MM.1S (cell line): ENCODE data around the gene CEMP1.
"Not testable (repeated sequence)": the region's sequence is repeated elsewhere in the genome, so short reads cannot be mapped to it uniquely, and the experiment has no call there.

ENCODE experiments used
- DNase-seq: peaks from one replicate; pipeline ENCODE4 v3.0.0-alpha.2; 2015
- H2AFZ ChIP-seq: fragments of 300-600 bp; sonication (generic); 2 replicates; pipeline ENCODE4 v1.6.0; 2016; ENCODE audit warnings: antibody characterized with exemption, low read length
- H3F3A ChIP-seq: fragments of 300-600 bp; sonication (generic); 2 replicates; pipeline ENCODE4 v1.6.1; 2016; ENCODE audit warnings: mild to moderate bottlenecking, antibody characterized with exemption, low read length, moderate library complexity, mixed read lengths; ENCODE audit not compliant: insufficient read depth
- H3K27ac ChIP-seq: fragments of 300-600 bp; sonication (generic); 2 replicates; pipeline ENCODE4 v1.5.1; 2016; ENCODE audit warnings: mild to moderate bottlenecking, low read length
- H3K27me3 ChIP-seq: fragments of 300-600 bp; sonication (generic); replicated peaks from 2 replicates; pipeline ENCODE4 v1.6.0; 2016; ENCODE audit warnings: low read length; ENCODE audit not compliant: insufficient read depth
- H3K36me3 ChIP-seq: fragments of 300-600 bp; sonication (generic); replicated peaks from 2 replicates; pipeline ENCODE4 v1.6.1; 2016; ENCODE audit warnings: mild to moderate bottlenecking, low read length, mixed read lengths; ENCODE audit not compliant: insufficient read depth
- H3K4me1 ChIP-seq: fragments of 300-600 bp; sonication (generic); 2 replicates; pipeline ENCODE4 v1.6.1; 2016; ENCODE audit warnings: low read length, mixed read lengths
- H3K4me2 ChIP-seq: fragments of 300-600 bp; sonication (generic); 2 replicates; pipeline ENCODE4 v1.6.0; 2016; ENCODE audit warnings: low read depth, low read length
- H3K4me3 ChIP-seq: fragments of 300-600 bp; sonication (generic); 2 replicates; pipeline ENCODE4 v1.5.1; 2016; ENCODE audit warnings: low read length, mixed read lengths
- H3K79me2 ChIP-seq: fragments of 300-600 bp; sonication (generic); 2 replicates; pipeline ENCODE4 v1.6.1; 2016; ENCODE audit warnings: mixed run types, low read length, mixed read lengths
- H3K9ac ChIP-seq: fragments of 300-600 bp; sonication (generic); 2 replicates; pipeline ENCODE4 v1.6.1; 2016; ENCODE audit warnings: low read length, mixed read lengths
- H3K9me2 ChIP-seq: fragments of 300-600 bp; sonication (generic); replicated peaks from 2 replicates; pipeline ENCODE4 v1.6.1; 2016; ENCODE audit warnings: mild to moderate bottlenecking, low read length, mixed read lengths; ENCODE audit not compliant: insufficient read depth
- H3K9me3 ChIP-seq: fragments of 300-600 bp; sonication (generic); replicated peaks from 2 replicates; pipeline ENCODE4 v1.6.1; 2016; ENCODE audit warnings: mild to moderate bottlenecking, low read length, mixed read lengths; ENCODE audit not compliant: insufficient read depth
- H4K20me1 ChIP-seq: fragments of 300-600 bp; sonication (generic); 2 replicates; pipeline ENCODE4 v1.6.1; 2016; ENCODE audit warnings: mild to moderate bottlenecking, low read length, moderate library complexity, mixed read lengths; ENCODE audit not compliant: insufficient read depth
- CTCF ChIP-seq: fragments of 300-600 bp; sonication (generic); IDR thresholded peaks from 2 replicates; pipeline ENCODE4 v1.5.1; 2016; ENCODE audit warnings: antibody characterized with exemption, low read length, mixed read lengths
- EZH2 ChIP-seq: fragments of 300-600 bp; sonication (generic); optimal IDR thresholded peaks from 2 replicates; pipeline ENCODE3; 2017; ENCODE audit warnings: low read depth, mild to moderate bottlenecking, antibody characterized with exemption, low read length, mixed read lengths
- EZH2phosphoT487 ChIP-seq: fragments of 300-600 bp; sonication (generic); IDR thresholded peaks from 2 replicates; pipeline ENCODE4 v1.6.1; 2018; ENCODE audit warnings: antibody characterized with exemption, low read length

CEMP1 gene, protein sequence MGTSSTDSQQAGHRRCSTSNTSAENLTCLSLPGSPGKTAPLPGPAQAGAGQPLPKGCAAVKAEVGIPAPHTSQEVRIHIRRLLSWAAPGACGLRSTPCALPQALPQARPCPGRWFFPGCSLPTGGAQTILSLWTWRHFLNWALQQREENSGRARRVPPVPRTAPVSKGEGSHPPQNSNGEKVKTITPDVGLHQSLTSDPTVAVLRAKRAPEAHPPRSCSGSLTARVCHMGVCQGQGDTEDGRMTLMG

DNA sequence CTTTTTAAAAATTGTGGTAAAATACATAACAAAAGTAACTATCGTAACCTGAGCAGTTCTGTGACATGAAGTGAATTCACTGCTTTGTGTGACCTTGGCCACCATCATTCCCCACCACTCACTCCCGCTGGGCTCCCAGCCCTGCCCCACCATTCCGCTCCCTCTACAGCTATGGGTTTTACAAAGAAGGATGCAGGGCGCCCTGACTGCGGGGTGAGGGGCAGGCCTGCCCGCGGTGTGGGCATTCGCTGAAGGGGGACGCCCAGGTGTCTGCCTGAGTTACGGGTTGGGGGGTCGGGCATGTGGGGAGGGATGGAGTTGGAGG is at the start of gene CEMP1:
TSS of gene CEMP1 (minus strand) at position 38 of the 325 bp plus-strand sequence. CDS start 335 bp downstream, outside the sequence.
- H3K79me2 ChIP-seq = peaks cover 7% of the 10 kb centered on the region
- H3K4me3 ChIP-seq = peak within 1 kb of the TSS; percentile 70
- H3K36me3 ChIP-seq = no peaks in the 10 kb centered on the region
- H3K9me2 ChIP-seq = no peaks in the 10 kb centered on the region
- H3K27me3 ChIP-seq = no peaks in the 10 kb centered on the region
- H3K9ac ChIP-seq = peak within 1 kb of the TSS; percentile 80
- peak within 1 kb of the TSS; percentile 79 for H3K4me2 ChIP-seq
- H4K20me1 ChIP-seq = no peaks in the 10 kb centered on the region
- peaks cover 20% of the 10 kb centered on the region for H3F3A ChIP-seq
- H3K4me1 ChIP-seq = peaks cover 9% of the 10 kb centered on the region
- peak within 1 kb of the TSS; percentile 81 for H2AFZ ChIP-seq
- H3K27ac ChIP-seq = peak within 1 kb of the TSS; percentile 84
- no peak for DNase-seq
- H3K9me3 ChIP-seq = no peaks in the 10 kb centered on the region
- TF ChIP-seq EZH2 (no peak), EZH2phosphoT487 (no peak), CTCF (no peak)

DNA sequence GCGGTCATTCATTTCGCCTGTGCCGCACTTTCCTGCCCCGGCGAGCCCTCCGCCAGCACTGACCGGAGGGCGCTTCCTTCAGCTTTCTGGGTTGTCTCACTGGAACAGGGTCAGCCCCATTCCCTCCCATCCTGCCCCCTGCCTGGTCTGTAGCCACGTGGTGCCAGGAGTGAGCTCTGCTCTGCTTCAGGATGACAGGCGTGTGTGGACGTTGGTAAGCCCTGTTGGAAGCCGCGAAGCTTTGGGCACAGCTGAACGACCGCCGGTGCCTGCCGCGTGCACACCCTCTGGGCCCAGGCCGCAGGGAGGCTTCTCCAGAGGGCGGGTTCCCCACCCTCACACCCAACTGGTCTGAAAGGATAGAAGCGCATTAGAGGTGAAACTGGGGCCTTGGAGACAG is 49.6 kb upstream of the CEMP1 start:
- not testable (repeated sequence) for H3K27me3 ChIP-seq, H3K9me2 ChIP-seq, H3K4me3 ChIP-seq, H3K9me3 ChIP-seq, DNase-seq, H3K4me1 ChIP-seq, H3K79me2 ChIP-seq, H2AFZ ChIP-seq, H3K27ac ChIP-seq, H3K9ac ChIP-seq, H3K4me2 ChIP-seq, H4K20me1 ChIP-seq, H3K36me3 ChIP-seq, H3F3A ChIP-seq

DNA sequence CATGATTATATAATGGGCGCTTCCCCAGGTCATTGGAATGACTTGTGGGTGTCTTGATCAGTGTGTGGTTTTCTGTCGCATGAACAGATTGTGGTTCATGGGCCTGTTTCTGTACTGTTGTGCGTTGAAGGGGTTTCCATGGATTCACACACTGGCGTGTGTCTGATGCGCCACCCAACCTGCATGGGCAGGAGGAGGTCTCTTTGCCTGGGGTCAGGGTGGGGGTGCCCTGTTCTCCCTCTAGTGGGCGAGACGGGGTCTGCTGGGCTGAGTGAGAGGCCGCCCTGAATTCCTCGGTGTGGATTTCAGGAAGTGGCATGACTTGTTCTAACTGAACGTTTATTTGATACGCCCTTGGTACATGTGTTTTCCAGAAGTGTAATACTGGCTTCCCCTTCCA is 48.9 kb upstream of the CEMP1 start:
- H3K36me3 ChIP-seq, H3K27ac ChIP-seq, H3K4me3 ChIP-seq, H3K27me3 ChIP-seq, H3K4me2 ChIP-seq, H3F3A ChIP-seq, H3K9me2 ChIP-seq, H4K20me1 ChIP-seq, H2AFZ ChIP-seq, H3K9me3 ChIP-seq, H3K9ac ChIP-seq, H3K79me2 ChIP-seq, DNase-seq, H3K4me1 ChIP-seq: not testable (repeated sequence)

DNA sequence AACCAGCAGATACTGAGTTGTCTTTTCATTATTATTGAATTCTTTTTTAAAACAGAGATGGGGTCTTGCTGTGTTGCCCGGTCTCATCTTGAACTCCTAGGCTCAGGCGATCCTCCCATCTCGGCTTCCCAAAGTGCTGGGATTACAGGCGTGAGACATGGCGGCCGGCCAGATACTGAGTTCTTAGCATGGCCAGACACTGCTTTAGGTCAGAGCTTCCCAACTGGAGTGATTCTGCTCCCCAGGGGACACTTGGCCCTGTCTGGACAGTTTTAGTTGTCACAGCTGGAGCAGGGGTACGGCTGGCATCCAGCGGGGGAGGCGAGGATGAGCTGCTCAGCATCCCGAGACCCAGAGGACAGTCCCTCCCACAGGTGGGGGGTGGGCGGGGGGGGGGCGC is 47.7 kb upstream of the CEMP1 start:
- not testable (repeated sequence) for H4K20me1 ChIP-seq, H3K79me2 ChIP-seq, H3K9me3 ChIP-seq, H3K27ac ChIP-seq, H3K4me2 ChIP-seq, H3K9ac ChIP-seq, H2AFZ ChIP-seq, H3K36me3 ChIP-seq, H3K9me2 ChIP-seq, DNase-seq, H3K4me3 ChIP-seq, H3K4me1 ChIP-seq, H3K27me3 ChIP-seq, H3F3A ChIP-seq

DNA sequence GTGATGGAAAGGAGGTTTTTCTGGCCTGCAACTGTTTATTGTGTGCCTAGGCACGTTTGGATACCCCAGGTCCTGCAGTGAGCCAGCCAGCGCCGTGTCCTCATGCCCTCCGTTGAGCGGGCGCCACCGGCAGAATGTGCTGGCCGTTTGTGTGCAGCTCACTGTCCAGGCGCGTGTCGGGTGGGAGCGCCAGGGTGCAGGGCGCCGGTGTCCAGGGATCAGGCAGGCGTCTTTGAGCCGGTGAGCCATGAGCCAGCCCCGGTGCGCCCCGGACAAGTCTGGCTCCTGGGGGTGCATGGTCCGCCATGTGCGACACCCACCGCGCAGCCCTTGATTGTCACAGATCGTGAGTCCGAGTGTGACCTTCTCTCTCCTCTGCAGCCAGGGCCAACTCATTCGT is 45.8 kb upstream of the CEMP1 start:
- H3K4me1 ChIP-seq, H3K79me2 ChIP-seq, H3K4me3 ChIP-seq, H3K4me2 ChIP-seq, H3K9ac ChIP-seq, H3K36me3 ChIP-seq, H4K20me1 ChIP-seq, H3K27me3 ChIP-seq, H3F3A ChIP-seq, H2AFZ ChIP-seq, H3K27ac ChIP-seq, H3K9me2 ChIP-seq, DNase-seq, H3K9me3 ChIP-seq: not testable (repeated sequence)

GRCh38 chr16:2575839-2576238 is 44.6 kb upstream of the CEMP1 start:
- not testable (repeated sequence) for H2AFZ ChIP-seq, H3K27ac ChIP-seq, H4K20me1 ChIP-seq, H3K4me3 ChIP-seq, H3K4me1 ChIP-seq, H3K4me2 ChIP-seq, H3F3A ChIP-seq, H3K36me3 ChIP-seq, H3K9me3 ChIP-seq, H3K9ac ChIP-seq, H3K9me2 ChIP-seq, H3K27me3 ChIP-seq, DNase-seq, H3K79me2 ChIP-seq

GRCh38 chr16:2572704-2573103 is 41.5 kb upstream of the CEMP1 start:
- not testable (repeated sequence) for DNase-seq, H3K27ac ChIP-seq, H3K9me2 ChIP-seq, H4K20me1 ChIP-seq, H3K4me1 ChIP-seq, H3K36me3 ChIP-seq, H3F3A ChIP-seq, H3K4me3 ChIP-seq, H3K9me3 ChIP-seq, H3K9ac ChIP-seq, H3K79me2 ChIP-seq, H3K27me3 ChIP-seq, H2AFZ ChIP-seq, H3K4me2 ChIP-seq
